GM12801 (cell line): ENCODE results near the gene ZNF474.

ENCODE experiments used
- TF ChIP-seq, protein P1 (sequence below): IDR thresholded peaks from one replicate; pipeline ENCODE4 v1.5.1; 2011; ENCODE audit warnings: control low read depth; ENCODE audit not compliant: insufficient read length; ENCODE audit errors: extremely low read depth

The ZNF474 gene

DNA sequence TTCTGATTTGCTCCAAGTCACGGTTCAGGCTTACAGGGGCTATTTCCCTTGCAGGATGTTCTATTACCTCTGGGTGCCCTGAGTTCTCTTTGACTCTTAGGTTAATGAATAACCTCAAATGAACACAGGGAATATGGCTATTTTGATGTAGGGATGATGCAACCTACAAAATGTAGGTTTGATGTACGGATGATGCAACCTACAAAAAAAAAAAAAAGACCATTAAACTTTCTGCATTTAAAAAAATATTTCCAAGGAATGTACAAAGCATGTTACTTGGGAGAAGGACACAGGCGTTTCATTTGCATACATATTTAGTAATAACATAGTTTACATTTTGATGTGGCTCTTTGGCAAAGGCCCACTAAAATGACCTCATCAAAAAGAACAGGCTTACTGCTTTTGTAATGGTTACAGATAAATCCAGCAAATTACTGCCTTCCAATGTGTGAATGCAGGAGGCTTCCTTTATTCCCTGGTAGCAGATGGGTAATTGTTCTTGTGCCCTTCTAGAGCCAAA lies 36.3 kb downstream of the ZNF474 start:
- TF ChIP-seq, protein P1, sequence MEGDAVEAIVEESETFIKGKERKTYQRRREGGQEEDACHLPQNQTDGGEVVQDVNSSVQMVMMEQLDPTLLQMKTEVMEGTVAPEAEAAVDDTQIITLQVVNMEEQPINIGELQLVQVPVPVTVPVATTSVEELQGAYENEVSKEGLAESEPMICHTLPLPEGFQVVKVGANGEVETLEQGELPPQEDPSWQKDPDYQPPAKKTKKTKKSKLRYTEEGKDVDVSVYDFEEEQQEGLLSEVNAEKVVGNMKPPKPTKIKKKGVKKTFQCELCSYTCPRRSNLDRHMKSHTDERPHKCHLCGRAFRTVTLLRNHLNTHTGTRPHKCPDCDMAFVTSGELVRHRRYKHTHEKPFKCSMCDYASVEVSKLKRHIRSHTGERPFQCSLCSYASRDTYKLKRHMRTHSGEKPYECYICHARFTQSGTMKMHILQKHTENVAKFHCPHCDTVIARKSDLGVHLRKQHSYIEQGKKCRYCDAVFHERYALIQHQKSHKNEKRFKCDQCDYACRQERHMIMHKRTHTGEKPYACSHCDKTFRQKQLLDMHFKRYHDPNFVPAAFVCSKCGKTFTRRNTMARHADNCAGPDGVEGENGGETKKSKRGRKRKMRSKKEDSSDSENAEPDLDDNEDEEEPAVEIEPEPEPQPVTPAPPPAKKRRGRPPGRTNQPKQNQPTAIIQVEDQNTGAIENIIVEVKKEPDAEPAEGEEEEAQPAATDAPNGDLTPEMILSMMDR, result no peak

DNA sequence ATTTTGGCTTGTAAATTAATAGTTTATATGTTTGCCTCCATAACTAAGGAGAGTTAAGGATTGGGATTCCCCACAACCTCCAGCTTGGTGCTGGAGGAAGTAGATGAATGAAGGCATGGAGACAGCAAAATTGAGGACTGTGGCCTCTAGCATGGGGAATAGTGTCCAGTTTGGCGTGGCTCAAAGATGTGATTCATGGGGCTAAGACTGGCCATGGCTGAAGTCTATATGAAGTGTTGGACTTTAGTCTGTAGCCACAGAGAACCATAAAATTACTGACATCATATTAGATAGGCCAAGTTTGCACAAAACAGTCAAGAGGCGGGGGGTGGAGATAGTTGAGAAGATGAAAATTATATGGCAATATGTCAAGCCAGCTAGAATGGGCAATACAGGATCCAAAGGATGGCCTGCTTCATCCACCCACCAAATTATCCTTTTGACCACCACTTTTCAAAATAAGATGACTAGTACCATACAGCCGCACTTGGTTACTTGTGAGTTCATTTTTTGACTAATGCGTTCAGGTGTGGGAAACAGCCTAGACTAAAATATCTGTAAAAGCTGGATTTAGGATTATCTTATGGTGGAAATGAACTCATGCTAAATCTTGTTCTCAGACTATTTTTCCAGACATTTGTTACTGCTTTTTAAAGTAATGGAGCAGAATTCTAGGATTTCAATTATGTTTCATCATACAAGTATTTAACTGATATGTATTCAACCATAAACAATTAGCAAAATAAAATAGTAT lies 40.2 kb downstream of the ZNF474 start:
- TF ChIP-seq, protein P1, result no peak

DNA sequence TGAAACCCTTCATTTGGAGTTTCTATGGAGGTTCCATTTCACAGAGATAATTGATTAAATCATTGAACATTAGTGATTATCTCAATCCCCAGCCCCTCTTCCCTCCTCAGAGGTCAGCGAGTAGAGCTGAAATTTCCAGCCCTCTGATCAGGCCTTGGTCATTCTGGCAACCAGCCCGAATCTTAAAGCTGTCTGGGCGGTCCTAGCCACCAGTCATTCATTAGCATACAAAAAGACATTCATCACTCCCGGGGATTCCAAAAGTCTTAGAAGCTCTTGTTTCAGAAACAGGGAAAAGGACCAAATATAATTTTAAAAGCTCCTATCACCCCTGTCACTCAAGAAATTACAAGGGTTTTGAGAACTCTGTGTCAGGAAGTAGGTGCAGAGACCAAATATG lies 41.3 kb downstream of the ZNF474 start:
- TF ChIP-seq, protein P1, result no peak

DNA sequence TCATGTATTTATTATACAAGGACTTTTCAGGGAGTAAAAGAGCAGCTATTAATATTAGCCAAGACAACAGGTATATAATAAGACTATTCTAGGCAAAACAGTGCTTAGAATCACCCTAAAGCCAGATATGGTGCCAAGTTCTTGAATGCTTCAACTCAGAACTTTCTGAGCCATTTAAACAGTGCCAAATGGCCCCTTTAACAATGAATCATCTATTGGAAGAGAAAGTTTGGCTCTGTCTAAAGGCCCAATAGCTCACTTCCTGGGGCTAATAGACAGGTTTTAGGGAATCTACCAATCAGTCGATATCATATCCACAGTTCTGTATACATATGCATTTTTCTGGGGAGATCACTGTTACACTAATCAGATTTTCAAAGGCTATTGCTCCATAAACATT lies 42.9 kb downstream of the ZNF474 start:
- TF ChIP-seq, protein P1, result no peak

DNA sequence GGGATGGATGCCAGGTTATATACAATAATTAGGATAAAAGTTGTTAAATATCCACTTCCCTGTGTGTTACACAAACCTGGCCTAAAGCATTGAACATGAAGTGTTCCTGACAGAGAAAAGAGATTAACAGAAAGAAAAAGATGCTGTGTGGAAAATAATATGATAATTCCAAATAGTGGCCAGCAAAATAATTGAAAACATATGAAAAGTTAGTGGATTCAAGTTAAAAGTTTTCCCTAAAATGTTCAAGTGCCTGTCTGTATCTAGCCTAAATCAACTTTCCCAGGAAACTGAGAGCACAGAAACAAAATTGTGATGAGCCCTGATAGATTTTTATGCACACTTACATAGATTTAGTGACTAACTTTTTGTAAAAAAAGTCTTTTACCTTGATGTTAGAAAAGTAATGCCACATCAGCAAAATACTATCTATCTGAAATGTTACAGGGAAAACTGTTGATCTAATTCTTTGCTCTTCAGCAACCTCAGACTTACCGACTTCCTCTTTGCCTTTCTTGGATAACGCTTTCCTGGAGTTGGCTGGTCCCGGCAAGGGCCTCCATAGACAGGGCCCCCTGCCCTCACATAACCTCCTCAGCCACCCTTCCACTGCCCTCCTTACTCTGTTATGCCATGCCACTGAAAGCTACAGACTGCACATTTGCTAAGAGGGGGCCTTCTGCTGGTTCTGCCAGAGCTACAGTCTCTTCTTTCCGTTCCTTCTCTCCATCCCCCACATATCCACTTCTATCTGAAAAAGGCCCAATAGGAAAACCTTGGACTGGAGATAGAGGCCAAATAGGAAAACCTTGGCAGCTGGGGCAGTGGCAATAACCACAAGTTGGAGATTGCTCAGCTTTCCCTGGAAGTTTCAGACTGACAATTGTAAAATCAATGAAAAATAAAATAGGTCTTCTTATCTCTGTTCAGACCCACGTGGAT lies 44.4 kb downstream of the ZNF474 start:
- TF ChIP-seq, protein P1, result no peak

DNA sequence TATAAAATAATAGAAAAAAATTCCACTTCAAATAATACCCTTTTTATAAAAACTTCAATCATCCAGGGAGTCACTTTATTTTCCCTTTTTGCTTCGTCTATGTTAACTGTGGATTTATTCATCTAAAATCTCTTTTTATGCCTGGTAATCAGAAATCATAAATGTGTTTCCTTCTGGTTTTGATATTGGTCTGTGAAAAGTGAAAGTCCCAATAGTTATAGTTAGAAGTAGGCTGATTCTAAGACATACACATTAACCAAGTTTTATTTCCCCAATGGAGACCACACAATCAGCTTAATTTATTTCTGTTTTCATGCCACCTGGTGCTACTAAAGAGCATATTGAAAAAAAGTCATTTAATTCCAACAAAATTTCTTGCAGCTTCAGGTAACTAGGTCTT lies 45.7 kb downstream of the ZNF474 start:
- TF ChIP-seq, protein P1, result no peak

DNA sequence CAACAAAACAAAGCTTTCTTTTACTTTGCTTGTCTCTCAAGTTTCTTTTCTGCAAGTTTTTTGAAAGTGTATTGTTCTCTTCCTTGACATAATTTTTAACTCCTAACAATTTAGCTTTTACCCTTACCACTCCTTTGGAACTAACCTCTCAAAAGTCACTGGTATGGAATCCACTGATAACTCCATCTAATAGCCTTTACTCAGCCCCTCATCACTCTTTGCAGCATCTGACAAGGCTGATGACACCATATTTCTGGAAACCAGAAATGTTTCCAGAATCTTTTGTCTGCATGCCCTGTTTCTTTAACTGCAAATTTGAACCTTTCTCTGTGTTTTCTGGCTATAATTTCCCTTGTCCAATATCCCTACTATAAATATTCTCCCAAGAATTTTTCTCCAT lies 46.5 kb downstream of the ZNF474 start:
- TF ChIP-seq, protein P1, result no peak
